ENCODE data around the gene WDFY1. TPM values are rescaled to one million over a fixed set of nuclear protein-coding genes. Genes with fewer than 3 reads are reported as not detected.

Gene WDFY1
- total and polyA plus RNA-seq, 2 donors (not counting 3 experiments of a cell fraction or from before 2014, with no cell fraction given), result 54.7 to 68.7 TPM

DNA sequence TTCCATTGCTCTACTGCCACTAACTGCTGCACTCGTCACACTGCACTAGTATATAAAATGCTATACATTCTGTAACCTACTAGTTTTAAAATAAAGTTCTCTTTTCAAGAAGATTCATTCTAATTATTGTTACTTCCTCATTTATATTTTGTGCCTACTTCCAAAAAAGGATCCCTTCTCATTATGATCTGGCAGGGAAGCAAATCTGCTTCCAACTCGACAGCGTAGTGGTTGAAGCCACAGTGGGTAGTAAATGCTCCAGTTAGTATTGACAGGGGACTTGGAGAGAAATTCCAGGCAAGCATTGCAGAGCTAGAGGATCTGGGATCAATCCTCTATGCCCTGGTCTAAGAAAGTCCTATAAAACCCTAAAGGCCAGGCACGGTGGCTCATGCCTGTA is 54.4 kb downstream of the WDFY1 start:
- POLR2A ChIA-PET, result no interaction called here
- H3K4me1 ChIP-seq (ENCODE audit: control insufficient read depth, extremely low read depth, insufficient read depth, low read length), result no peaks in the 10 kb centered on the region
- no peak for FAIRE-seq
- no peak overlapping the region for H2AFZ ChIP-seq (ENCODE audit: low read depth, low read length)
- TF ChIP-seq EZH2 (IDR thresholded peaks at IDR 0.05; ENCODE audit: borderline replicate concordance, low read depth, low read length, severe bottlenecking), result no peak
- no peak for TF ChIP-seq POLR2AphosphoS5 (IDR thresholded peaks at IDR 0.05; ENCODE audit: insufficient read depth, low read depth, low read length)
- TF ChIP-seq JUN (IDR thresholded peaks at IDR 0.05; ENCODE audit: borderline replicate concordance, insufficient read depth, insufficient read length, low read depth), result no peak
- CTCF ChIA-PET, result interaction anchor here (1.0 to 1.1 kb wide), 2 partner anchors 18 to 79 kb away, joined by 3 to 4 read pairs; no protein-coding TSS in a partner anchor
- H4K20me1 ChIP-seq (replicated peaks; ENCODE audit: control insufficient read depth, extremely low read depth, insufficient read depth, low read length), result no peaks in the 10 kb centered on the region
- no peak overlapping the region for H3K9ac ChIP-seq (replicated peaks; ENCODE audit: extremely low read depth, insufficient read depth, low read length)
- no peak overlapping the region for H3K27ac ChIP-seq (ENCODE audit: insufficient read depth, low read depth, low read length)
- BruUV-seq (replicated peaks), result no TSS peak
- no peaks in the 10 kb centered on the region for H3K9me1 ChIP-seq (replicated peaks; ENCODE audit: control insufficient read depth, extremely low read depth, insufficient read depth, low read length)
- H3K79me2 ChIP-seq (ENCODE audit: control insufficient read depth, insufficient read depth, low read length), result no peaks in the 10 kb centered on the region
- H3K4me3 ChIP-seq (replicated peaks in 1 of 3; ENCODE audit: insufficient read depth in 1 of 3, low read depth in 1 of 3, low read length in 3 of 3), result no peak overlapping the region
- H3K27me3 ChIP-seq (ENCODE audit: control insufficient read depth in 2 of 2, insufficient read depth in 2 of 2, low read length in 2 of 2), result no peaks in the 10 kb centered on the region
- intact Hi-C loops (cut with micrococcal nuclease), result no loop called here
- no peak overlapping the region for H3K4me2 ChIP-seq (ENCODE audit: insufficient read depth, low read length)
- H3K36me3 ChIP-seq (ENCODE audit: control insufficient read depth in 2 of 2, extremely low read depth in 1 of 2, insufficient read depth in 2 of 2, low read length in 2 of 2), result peaks cover 11 to 14% of the 10 kb centered on the region in 2 experiments
- no peaks in the 10 kb centered on the region for H3K9me3 ChIP-seq (replicated peaks; ENCODE audit: control insufficient read depth, insufficient read depth, low read length)
- no peak for DNase-seq (ENCODE audit: low read depth, low spot score)
- dilution Hi-C loops (cut with MboI; ENCODE audit: extremely low pct_ligation_motif_present, low sequenced_read_pairs), result no loop called here

DNA sequence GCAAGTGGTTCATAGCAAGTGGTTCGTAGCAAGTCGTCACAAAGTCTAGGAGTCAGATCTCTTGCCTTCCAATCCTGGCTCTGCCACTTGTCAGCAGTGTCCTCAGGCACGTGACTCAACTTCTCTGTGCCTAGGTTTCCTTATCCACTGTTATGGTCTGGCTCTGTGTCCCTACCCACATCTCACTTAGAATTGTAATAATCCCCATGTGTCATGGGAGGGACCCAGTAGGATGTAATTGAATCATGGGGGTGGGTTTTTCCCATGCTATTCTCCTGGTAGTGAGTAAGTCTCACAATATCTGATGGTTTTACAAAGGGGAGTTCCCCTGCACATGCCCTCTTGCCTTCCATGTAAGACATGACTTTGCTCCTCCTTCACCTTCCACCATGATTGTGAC is 55.9 kb downstream of the WDFY1 start:
- TF ChIP-seq JUN (IDR thresholded peaks at IDR 0.05; ENCODE audit: borderline replicate concordance, insufficient read depth, insufficient read length, low read depth), result no peak
- Histone ChIP-seq H3K9ac (replicated peaks; ENCODE audit: extremely low read depth, insufficient read depth, low read length) (no peak overlapping the region), H3K27ac (ENCODE audit: insufficient read depth, low read depth, low read length) (no peak overlapping the region), H3K4me3 (replicated peaks in 1 of 3; ENCODE audit: insufficient read depth in 1 of 3, low read depth in 1 of 3, low read length in 3 of 3) (no peak overlapping the region), H3K79me2 (ENCODE audit: control insufficient read depth, insufficient read depth, low read length) (no peaks in the 10 kb centered on the region), H4K20me1 (replicated peaks; ENCODE audit: control insufficient read depth, extremely low read depth, insufficient read depth, low read length) (no peaks in the 10 kb centered on the region), H3K4me1 (ENCODE audit: control insufficient read depth, extremely low read depth, insufficient read depth, low read length) (no peaks in the 10 kb centered on the region), H3K4me2 (ENCODE audit: insufficient read depth, low read length) (no peak overlapping the region), H3K9me1 (replicated peaks; ENCODE audit: control insufficient read depth, extremely low read depth, insufficient read depth, low read length) (no peaks in the 10 kb centered on the region), H3K9me3 (replicated peaks; ENCODE audit: control insufficient read depth, insufficient read depth, low read length) (no peaks in the 10 kb centered on the region), H3K36me3 (ENCODE audit: control insufficient read depth in 2 of 2, extremely low read depth in 1 of 2, insufficient read depth in 2 of 2, low read length in 2 of 2) (peaks cover 9 to 14% of the 10 kb centered on the region in 2 experiments), H2AFZ (ENCODE audit: low read depth, low read length) (no peak overlapping the region), H3K27me3 (ENCODE audit: control insufficient read depth in 2 of 2, insufficient read depth in 2 of 2, low read length in 2 of 2) (no peaks in the 10 kb centered on the region)
- BruUV-seq (replicated peaks), result no TSS peak
- ChIA-PET CTCF (no interaction called here), POLR2A (no interaction called here)
- intact Hi-C loops (cut with micrococcal nuclease), result no loop called here
- DNase-seq (ENCODE audit: low read depth, low spot score) (no peak), FAIRE-seq (no peak)
- dilution Hi-C loops (cut with MboI; ENCODE audit: extremely low pct_ligation_motif_present, low sequenced_read_pairs), result no loop called here

All from endothelial cell of umbilical vein (primary cell).